T47D (cell line): ENCODE results near the gene NUP205.

Experiments
- DNase-seq, 2 experiments: peaks; one replicate each; pipeline versions ENCODE4 v3.0.0 to v3.0.0-alpha.2; 2011 to 2012; ENCODE audit warnings: low read depth in 1 of 2, low spot score in 1 of 2
- JUND ChIP-seq: IDR thresholded peaks from 2 replicates; pipeline ENCODE4 v1.6.1; 2012; ENCODE audit warnings: low read depth
- in situ Hi-C: cut with HindIII; loops from 2 replicates; pipeline ENCODE4 v1.10.0; 2016; ENCODE audit warnings: low sequenced_read_pairs, low pct_unique_long_range_greater_than_20kb

NUP205 gene

DNA sequence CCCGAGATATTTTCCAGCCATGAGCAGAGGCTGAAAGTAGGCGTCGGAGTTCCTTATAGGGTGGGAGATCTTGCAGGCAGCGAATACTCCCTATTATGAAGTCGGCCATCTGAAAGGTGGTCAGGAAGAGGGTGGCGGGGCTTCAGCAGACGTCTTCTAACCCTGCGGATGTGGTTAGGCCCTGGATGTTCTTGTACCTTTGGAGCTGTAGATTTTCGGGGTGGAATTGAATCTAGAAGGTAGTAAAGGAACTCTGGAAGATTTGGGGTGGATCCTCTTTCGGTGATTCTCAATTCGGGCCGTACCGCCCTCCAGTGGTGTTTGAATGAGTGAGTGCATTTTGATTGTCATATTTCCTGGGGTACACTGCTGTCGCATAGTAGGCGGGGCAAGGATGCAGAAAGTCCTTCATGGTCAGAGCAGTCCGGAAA is 635 bp downstream of the NUP205 start:
- in situ Hi-C loops: no loop called here
- DNase-seq: peak; percentile 33 to 81
- TF ChIP-seq JUND: no peak

DNA sequence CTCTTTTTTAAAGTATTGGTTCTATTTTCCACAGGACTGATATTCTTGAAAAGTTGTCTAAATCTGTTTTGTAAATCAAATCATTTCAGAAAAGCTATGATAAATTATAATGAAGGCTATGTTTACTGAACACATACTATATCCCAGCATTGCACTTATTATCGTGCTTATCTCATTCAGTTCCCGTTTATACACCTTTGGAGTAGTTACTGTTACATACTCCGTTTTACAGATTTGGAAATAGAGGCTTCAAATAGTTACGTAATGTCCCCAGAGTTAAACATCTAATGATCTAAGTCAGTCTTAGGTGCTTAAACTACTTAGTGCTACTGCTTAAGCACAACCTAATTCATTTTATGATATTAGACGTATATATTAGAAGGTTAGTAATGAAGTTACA is 1.2 kb downstream of the NUP205 start:
- in situ Hi-C loops: no loop called here
- no peak for TF ChIP-seq JUND
- no peak for DNase-seq

GRCh38 chr7:135560631-135561030 is 2.9 kb downstream of the NUP205 start:
- DNase-seq: no peak
- no peak for TF ChIP-seq JUND
- in situ Hi-C loops: no loop called here

- no peak for TF ChIP-seq JUND
- in situ Hi-C loops: no loop called here
- peak in 1 of 2 experiments; percentile 47 for DNase-seq
Observed at GRCh38 chr7:135562720-135563119, 5.0 kb downstream of the NUP205 start.

DNA sequence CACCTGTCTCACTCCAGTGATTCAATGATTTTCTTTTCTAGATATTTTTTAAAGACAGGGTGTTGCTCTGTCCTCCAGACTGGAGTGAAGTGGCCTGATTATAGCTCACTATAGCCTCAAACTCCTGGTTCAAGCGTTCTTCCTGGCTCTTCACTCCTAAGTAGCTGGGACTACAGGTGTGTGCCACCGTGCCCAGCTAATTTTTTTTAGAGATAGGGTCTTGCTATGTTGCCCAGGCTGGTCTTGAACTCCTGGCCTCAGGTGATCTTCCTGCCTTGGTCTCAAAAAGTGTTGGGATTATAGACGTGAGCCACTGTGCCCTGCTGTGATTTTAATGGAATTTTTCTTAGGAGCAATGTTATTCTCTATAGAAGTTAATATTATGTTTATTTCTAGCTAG is 14.1 kb downstream of the NUP205 start:
- TF ChIP-seq JUND: no peak
- no peak for DNase-seq
- in situ Hi-C loops: no loop called here

DNA sequence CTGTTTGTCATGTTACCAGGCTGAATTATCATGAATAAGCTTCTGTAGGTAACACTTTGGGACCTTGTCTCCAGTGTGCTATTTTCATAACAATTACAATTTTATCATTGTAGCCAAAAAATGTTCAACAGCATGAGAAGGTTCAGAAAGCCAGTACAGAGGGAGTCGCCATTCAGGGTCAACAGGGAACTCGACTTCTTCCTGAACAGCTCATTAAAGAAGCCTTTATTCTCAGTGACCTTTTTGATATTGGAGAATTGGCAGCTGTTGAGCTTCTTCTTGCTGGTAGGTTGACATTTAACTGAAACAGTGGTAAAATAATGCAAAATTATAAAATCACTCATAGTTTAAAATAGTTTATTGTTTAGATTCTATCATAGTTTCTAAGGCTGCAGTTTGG is 15.8 kb downstream of the NUP205 start:
- TF ChIP-seq JUND: no peak
- DNase-seq: no peak
- in situ Hi-C loops: no loop called here

- no peak for DNase-seq
- in situ Hi-C loops: no loop called here
- TF ChIP-seq JUND: no peak
Observed at GRCh38 chr7:135575296-135575695, 17.6 kb downstream of the NUP205 start.

DNA sequence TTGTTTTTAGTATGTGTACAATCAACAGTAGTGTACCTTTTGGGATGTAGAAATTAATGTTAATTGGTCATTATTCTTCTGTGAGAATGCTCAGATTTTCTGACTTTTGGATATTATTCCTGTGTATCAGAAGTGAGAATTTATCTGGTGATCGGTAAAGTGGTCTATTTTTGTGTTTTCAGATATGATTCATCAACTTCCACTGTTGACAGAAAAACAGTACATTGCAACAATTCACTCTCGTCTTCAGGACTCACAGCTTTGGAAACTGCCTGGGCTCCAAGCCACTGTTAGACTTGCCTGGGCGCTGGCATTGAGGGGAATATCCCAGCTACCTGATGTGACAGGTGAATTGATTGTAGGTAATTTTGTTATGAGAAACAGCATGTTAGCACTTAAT is 20.9 kb downstream of the NUP205 start:
- in situ Hi-C loops: no loop called here
- TF ChIP-seq JUND: no peak
- DNase-seq: no peak

- TF ChIP-seq JUND: no peak
- in situ Hi-C loops: no loop called here
- no peak for DNase-seq
Observed at GRCh38 chr7:135584362-135585353, 26.9 kb downstream of the NUP205 start.

GRCh38 chr7:135597181-135597925 is 39.6 kb downstream of the NUP205 start:
- no peak for DNase-seq
- in situ Hi-C loops: no loop called here
- TF ChIP-seq JUND: no peak

- TF ChIP-seq JUND: no peak
- in situ Hi-C loops: no loop called here
- no peak for DNase-seq
Observed at GRCh38 chr7:135597926-135598305, 40.2 kb downstream of the NUP205 start.

- no peak for DNase-seq
- no peak for TF ChIP-seq JUND
- in situ Hi-C loops: no loop called here
Observed at GRCh38 chr7:135599471-135599870, 41.8 kb downstream of the NUP205 start.

- DNase-seq: no peak
- in situ Hi-C loops: no loop called here
- no peak for TF ChIP-seq JUND
Observed at GRCh38 chr7:135600226-135600625, 42.5 kb downstream of the NUP205 start.
